Vagina (tissue), 2 donors: Measurements from ENCODE around the gene MARCHF4. TPM values are rescaled to one million over a fixed set of nuclear protein-coding genes. Genes with fewer than 3 reads are reported as not detected.

Source experiments
- DNase-seq, 2 donors: peaks; one replicate each; pipeline ENCODE4 v3.0.0-alpha.2; 2017; ENCODE audit errors: extremely low spot score in 2 of 2
- H3K27ac ChIP-seq: fragments of 200-600 bp; sonication (generic); one replicate; pipeline ENCODE4 v1.5.1; 2019
- H3K27me3 ChIP-seq: fragments of 200-600 bp; sonication (generic); one replicate; pipeline ENCODE4 v1.5.1; 2019
- H3K36me3 ChIP-seq, 2 donors: fragments of 200-600 bp; sonication (generic); one replicate each; pipeline ENCODE4 v1.5.1; 2017 to 2019
- H3K4me1 ChIP-seq: fragments of 200-600 bp; sonication (generic); one replicate; pipeline ENCODE4 v1.5.1; 2019
- H3K4me3 ChIP-seq, 2 donors: fragments of 200-600 bp; sonication (generic); 1 replicate in 1 of 2; 2 replicates in 1 of 2; pipeline ENCODE4 v1.5.1; 2016 to 2019
- H3K9me3 ChIP-seq: fragments of 200-600 bp; sonication (generic); one replicate; pipeline ENCODE4 v1.5.1; 2019
- CTCF ChIP-seq, 3 experiments: fragments of 450-650 bp in 2 of 3; fragments of 200-600 bp in 1 of 3; sonication (generic) in 1 of 3; IDR thresholded peaks; one replicate each; pipeline ENCODE4 v1.5.1; 2017 to 2019; ENCODE audit warnings: antibody characterized with exemption in 3 of 3, mild to moderate bottlenecking in 2 of 3, moderate library complexity in 2 of 3
- POLR2A ChIP-seq, 2 donors: fragments of 450-650 bp; IDR thresholded peaks; one replicate each; pipeline ENCODE4 v1.6.1; 2017; ENCODE audit warnings: antibody characterized with exemption in 2 of 2, mild to moderate bottlenecking in 2 of 2, moderate library complexity in 2 of 2
- POLR2AphosphoS5 ChIP-seq, 2 donors: sonication (generic); formaldehyde crosslinking; IDR thresholded peaks; one replicate each; pipeline ENCODE4 v1.9.0; 2017; ENCODE audit warnings: antibody characterized with exemption in 2 of 2, mild to moderate bottlenecking in 2 of 2, low read depth in 1 of 2; ENCODE audit not compliant: insufficient read depth in 1 of 2
- intact Hi-C: fragments of 100-400 bp; cut with DNase I; formaldehyde crosslinking; loops from one replicate; pipeline ENCODE4 v1.15.1; 2023
- total RNA-seq: library from RNA; depleted of rRNA; stranded (reverse); fragments of >200 nt; gene quantifications from one replicate; pipeline ENCODE4 v1.2.3, GENCODE V29; 2016

The MARCHF4 gene
- total RNA-seq, 1 donor from 2014 or later: not detected

GRCh38 chr2:216345846-216346245 is 26.4 kb downstream of the MARCHF4 start:
- Histone ChIP-seq H3K27ac (no peak overlapping the region), H3K36me3 (no peaks in the 10 kb centered on the region), H3K27me3 (no peaks in the 10 kb centered on the region), H3K4me1 (peaks cover 7% of the 10 kb centered on the region), H3K4me3 (no peak overlapping the region), H3K9me3 (no peaks in the 10 kb centered on the region)
- intact Hi-C loops: no loop called here
- TF ChIP-seq CTCF (IDR thresholded peaks at IDR 0.05): no peak
- no peak for TF ChIP-seq POLR2A (IDR thresholded peaks at IDR 0.05)
- TF ChIP-seq POLR2AphosphoS5 (IDR thresholded peaks at IDR 0.05; ENCODE audit: insufficient read depth in 1 of 2, low read depth in 1 of 2): no peak
- no peak for DNase-seq

GRCh38 chr2:216344950-216345300 is 27.4 kb downstream of the MARCHF4 start:
- intact Hi-C loops: no loop called here
- no peaks in the 10 kb centered on the region for H3K9me3 ChIP-seq
- no peaks in the 10 kb centered on the region for H3K27me3 ChIP-seq
- no peak for DNase-seq
- peaks cover 17% of the 10 kb centered on the region for H3K4me1 ChIP-seq
- H3K36me3 ChIP-seq: no peaks in the 10 kb centered on the region
- H3K27ac ChIP-seq: no peak overlapping the region
- TF ChIP-seq POLR2AphosphoS5 (IDR thresholded peaks at IDR 0.05; ENCODE audit: insufficient read depth in 1 of 2, low read depth in 1 of 2): no peak
- no peak for TF ChIP-seq POLR2A (IDR thresholded peaks at IDR 0.05)
- no peak for TF ChIP-seq CTCF (IDR thresholded peaks at IDR 0.05)
- no peak overlapping the region for H3K4me3 ChIP-seq

- intact Hi-C loops: no loop called here
- Histone ChIP-seq H3K36me3 (no peaks in the 10 kb centered on the region), H3K4me3 (no peak overlapping the region), H3K4me1 (peaks cover 22% of the 10 kb centered on the region), H3K27ac (no peak overlapping the region), H3K27me3 (no peaks in the 10 kb centered on the region), H3K9me3 (no peaks in the 10 kb centered on the region)
- TF ChIP-seq POLR2AphosphoS5 (IDR thresholded peaks at IDR 0.05; ENCODE audit: insufficient read depth in 1 of 2, low read depth in 1 of 2): no peak
- no peak for TF ChIP-seq POLR2A (IDR thresholded peaks at IDR 0.05)
- no peak for DNase-seq
These were observed 27.9 kb downstream of the MARCHF4 start for GRCh38 chr2:216344206-216344949.

GRCh38 chr2:216343221-216343980 is 28.9 kb downstream of the MARCHF4 start:
- H3K27me3 ChIP-seq: no peaks in the 10 kb centered on the region
- no peak overlapping the region for H3K4me3 ChIP-seq
- peaks cover 24% of the 10 kb centered on the region for H3K4me1 ChIP-seq
- intact Hi-C loops: no loop called here
- no peak overlapping the region for H3K27ac ChIP-seq
- no peaks in the 10 kb centered on the region for H3K9me3 ChIP-seq
- no peaks in the 10 kb centered on the region for H3K36me3 ChIP-seq
- no peak for DNase-seq
- TF ChIP-seq CTCF (IDR thresholded peaks at IDR 0.05): no peak
- no peak for TF ChIP-seq POLR2AphosphoS5 (IDR thresholded peaks at IDR 0.05; ENCODE audit: insufficient read depth in 1 of 2, low read depth in 1 of 2)
- TF ChIP-seq POLR2A (IDR thresholded peaks at IDR 0.05): no peak

GRCh38 chr2:216341121-216341520 is 31.2 kb downstream of the MARCHF4 start:
- TF ChIP-seq POLR2A (IDR thresholded peaks at IDR 0.05): no peak
- no peak for TF ChIP-seq CTCF (IDR thresholded peaks at IDR 0.05)
- no peak for TF ChIP-seq POLR2AphosphoS5 (IDR thresholded peaks at IDR 0.05; ENCODE audit: insufficient read depth in 1 of 2, low read depth in 1 of 2)
- no peaks in the 10 kb centered on the region for H3K36me3 ChIP-seq
- H3K27me3 ChIP-seq: no peaks in the 10 kb centered on the region
- DNase-seq: no peak
- no peaks in the 10 kb centered on the region for H3K9me3 ChIP-seq
- H3K27ac ChIP-seq: no peak overlapping the region
- no peak overlapping the region for H3K4me3 ChIP-seq
- H3K4me1 ChIP-seq: peaks cover 24% of the 10 kb centered on the region
- intact Hi-C loops: no loop called here
